ENCODE data around the gene UNC13A.

DNA sequence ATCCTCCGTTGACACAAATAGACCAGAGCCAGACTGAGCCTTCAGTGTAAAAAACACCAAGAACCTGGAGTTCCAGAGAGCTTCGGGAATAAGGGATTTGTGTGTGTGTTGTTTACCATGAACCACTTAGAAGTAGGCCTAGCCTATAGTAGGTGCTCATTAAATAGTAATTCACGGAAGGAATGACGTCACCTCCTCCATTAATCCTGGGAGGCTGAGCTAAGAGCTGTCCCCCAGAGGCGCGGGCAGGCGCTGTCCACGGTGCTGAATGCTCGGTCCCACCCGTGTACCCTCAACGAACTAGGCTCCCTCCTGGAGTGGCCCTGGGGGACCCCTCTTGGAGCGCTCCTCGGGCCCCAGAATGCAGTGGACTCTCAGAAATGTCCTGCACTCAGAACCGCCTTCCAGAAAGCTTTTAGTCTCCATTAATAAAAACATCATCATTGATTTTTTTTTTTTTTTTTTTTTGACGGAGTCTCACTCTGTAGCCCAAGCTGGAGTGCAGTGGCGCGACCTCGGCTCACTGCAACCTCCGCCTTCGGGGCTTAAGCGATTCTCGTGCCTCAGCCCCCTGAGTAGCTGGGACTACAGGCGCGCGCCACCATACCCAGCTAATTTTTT, 6.5 kb downstream of the UNC13A start:
- TF ChIP-seq, protein P1, sequence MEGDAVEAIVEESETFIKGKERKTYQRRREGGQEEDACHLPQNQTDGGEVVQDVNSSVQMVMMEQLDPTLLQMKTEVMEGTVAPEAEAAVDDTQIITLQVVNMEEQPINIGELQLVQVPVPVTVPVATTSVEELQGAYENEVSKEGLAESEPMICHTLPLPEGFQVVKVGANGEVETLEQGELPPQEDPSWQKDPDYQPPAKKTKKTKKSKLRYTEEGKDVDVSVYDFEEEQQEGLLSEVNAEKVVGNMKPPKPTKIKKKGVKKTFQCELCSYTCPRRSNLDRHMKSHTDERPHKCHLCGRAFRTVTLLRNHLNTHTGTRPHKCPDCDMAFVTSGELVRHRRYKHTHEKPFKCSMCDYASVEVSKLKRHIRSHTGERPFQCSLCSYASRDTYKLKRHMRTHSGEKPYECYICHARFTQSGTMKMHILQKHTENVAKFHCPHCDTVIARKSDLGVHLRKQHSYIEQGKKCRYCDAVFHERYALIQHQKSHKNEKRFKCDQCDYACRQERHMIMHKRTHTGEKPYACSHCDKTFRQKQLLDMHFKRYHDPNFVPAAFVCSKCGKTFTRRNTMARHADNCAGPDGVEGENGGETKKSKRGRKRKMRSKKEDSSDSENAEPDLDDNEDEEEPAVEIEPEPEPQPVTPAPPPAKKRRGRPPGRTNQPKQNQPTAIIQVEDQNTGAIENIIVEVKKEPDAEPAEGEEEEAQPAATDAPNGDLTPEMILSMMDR (IDR thresholded peaks at IDR 0.05): no peak
- TF ChIP-seq POLR2A (IDR thresholded peaks at IDR 0.05): no peak

Measured in sigmoid colon (tissue), 3 donors.